Activated T-cell treated with anti-CD3 and anti-CD28 coated beads for 1 hour (primary cell): ENCODE measurements around the gene HIP1R.
"Not testable (repeated sequence)": the region's sequence is repeated elsewhere in the genome, so short reads cannot be mapped to it uniquely, and the experiment has no call there.

ENCODE experiments used
- DNase-seq: peaks from one replicate; pipeline ENCODE4 v3.0.0-alpha.2; 2020; ENCODE audit warnings: low read depth

HIP1R gene, protein sequence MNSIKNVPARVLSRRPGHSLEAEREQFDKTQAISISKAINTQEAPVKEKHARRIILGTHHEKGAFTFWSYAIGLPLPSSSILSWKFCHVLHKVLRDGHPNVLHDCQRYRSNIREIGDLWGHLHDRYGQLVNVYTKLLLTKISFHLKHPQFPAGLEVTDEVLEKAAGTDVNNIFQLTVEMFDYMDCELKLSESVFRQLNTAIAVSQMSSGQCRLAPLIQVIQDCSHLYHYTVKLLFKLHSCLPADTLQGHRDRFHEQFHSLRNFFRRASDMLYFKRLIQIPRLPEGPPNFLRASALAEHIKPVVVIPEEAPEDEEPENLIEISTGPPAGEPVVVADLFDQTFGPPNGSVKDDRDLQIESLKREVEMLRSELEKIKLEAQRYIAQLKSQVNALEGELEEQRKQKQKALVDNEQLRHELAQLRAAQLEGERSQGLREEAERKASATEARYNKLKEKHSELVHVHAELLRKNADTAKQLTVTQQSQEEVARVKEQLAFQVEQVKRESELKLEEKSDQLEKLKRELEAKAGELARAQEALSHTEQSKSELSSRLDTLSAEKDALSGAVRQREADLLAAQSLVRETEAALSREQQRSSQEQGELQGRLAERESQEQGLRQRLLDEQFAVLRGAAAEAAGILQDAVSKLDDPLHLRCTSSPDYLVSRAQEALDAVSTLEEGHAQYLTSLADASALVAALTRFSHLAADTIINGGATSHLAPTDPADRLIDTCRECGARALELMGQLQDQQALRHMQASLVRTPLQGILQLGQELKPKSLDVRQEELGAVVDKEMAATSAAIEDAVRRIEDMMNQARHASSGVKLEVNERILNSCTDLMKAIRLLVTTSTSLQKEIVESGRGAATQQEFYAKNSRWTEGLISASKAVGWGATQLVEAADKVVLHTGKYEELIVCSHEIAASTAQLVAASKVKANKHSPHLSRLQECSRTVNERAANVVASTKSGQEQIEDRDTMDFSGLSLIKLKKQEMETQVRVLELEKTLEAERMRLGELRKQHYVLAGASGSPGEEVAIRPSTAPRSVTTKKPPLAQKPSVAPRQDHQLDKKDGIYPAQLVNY

DNA sequence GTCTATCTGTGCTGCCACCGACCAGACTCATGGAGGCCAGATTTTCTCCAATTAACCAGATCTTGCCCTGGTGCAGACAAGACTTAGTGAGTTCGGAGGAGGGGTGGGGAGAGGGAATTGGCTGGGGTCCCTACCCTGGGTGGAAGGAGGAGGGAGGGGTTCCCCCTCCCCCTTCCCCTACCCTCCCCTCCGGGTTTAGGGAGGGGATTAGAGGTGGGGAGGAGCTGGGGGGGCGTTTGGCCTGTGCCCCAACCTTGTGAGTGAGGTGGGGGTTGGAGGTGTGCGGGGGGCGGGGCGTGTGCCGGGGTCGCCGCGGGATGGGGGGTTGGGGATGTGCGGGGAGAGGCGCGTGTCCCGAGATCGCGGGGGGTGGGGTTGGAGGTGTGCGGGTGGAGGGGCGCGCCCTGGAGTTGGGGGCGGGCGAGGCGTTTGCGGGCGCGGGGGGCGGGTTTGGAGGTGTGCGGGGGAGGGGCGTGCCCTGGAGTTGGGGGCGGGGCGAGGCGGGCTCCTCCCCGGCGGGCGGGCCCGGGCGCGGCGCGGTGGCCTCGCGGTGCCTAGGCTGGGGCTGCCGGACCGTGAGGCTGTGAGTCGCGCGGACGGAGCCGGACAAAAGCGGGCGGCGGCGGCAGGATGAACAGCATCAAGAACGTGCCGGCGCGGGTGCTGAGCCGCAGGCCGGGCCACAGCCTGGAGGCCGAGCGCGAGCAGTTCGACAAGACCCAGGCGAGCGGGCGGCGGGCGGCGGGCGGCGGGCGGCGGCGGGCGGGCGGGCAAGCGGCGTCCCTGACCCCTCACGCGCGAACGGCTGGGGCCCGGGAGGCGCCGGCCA lies at the start of gene HIP1R:
Gene HIP1R, plus strand, starts transcription at position 537 of the 829 bp plus-strand sequence. Its CDS starts 94 bp downstream, at position 631.
- DNase-seq = peak; percentile 60

DNA sequence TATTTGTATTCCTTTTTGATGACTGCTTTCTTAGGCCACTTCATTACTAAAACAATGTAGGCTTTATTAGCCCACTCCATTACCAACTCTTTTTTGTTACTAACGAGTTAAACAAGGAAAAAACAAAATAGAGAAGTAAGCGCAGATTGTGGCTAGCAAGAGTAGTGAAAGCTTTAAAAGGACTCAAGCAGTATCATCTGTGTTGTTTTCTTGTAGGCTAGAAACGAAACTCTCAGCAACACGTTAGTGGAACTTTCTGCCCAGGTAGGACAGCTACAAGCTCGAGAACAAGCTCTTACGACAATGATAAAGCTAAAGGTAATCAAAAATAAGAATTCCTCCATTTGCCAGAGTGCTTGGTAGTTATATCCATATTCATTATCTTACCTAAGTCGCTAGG lies 49.8 kb upstream of the HIP1R start:
- no peak for DNase-seq

DNA sequence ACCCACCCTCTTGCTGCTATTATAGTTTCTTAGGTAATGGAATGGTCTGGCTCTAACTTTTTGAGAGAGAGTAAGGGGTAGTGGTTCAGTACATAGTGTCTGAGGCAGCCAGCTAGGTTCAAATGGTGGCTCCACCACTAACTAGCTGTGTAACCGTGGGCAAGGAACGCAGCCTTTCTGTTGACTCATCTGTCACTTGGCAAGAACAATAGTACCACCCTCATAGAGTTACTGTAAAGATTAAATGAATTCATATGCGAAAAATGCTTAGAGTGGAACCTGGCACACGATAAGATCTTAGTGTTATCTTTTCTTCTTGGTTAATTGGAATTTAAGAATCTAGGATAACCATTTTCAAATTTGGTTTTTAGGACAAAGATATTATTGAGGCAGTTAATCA lies 46.9 kb upstream of the HIP1R start:
- no peak for DNase-seq

DNA sequence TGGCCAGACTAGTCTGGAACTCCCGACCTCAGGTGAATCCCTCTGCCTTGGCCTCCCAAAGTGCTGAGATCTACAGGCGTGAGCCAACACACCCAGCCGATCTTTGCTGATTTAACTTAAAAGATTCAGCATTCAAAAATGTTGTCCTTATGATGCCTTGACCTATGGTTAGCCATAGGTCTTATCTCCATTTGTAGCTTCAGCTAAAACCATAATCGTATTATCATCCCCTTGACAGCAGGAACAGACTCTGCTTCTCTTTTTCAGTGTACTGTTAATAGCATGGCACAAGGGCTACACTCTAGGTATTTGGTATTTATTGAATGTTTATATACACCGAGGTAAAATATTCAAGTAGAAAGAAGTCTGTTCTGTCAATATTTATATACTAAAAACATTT lies 45.6 kb upstream of the HIP1R start:
- no peak for DNase-seq

DNA sequence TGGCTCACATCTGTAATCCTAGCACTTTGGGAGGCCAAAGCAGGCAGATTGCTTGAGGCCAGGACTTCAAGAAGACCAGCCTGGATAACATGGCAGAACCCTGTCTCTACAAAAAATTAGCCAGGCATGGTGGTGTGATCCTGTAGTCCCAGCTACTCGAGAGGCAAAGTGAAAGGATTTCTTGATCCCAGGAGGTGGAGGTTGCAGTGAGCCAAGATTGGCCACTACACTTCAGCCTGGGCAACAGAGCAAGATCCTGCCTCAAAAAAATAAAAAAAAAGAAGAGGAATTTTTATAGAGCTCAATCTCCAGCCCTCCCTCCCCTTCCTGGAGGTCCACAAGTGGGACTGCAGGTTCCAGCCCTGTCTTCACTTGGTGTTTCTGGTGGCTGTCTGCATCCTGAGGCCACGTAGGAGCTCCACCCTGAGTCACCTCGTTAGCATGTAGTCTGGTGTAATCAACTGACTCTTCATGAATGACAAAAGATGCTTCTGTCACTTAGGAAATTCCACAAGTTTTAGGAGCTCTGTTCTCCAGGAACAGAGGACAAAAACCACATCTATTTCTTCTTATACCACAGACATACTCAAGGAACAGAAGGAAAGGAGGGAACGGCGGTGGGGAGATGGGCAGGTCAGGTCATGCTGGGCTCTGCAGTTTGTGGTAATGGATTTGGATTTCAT lies 44.7 kb upstream of the HIP1R start:
- DNase-seq = no peak

DNA sequence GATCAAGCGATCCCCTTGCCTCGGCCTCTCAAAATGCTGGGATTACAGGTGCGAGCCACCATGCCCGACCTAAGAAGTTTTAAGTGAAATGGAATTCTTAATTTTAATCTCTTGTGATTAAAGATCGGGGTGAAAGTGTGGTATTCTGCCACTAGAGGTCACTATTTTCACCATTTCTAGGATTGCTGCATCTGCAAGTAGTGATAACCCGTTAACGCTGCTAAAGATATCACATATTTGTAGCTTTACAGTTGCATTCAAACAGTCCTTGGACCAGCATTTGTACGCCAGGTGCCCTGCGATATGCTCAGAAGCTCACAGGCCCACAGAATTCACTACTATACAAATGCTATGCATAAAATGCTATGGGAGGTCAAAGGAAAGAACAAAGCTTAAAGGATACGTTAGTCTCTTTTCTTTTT lies 41.6 kb upstream of the HIP1R start:
- no peak for DNase-seq

DNA sequence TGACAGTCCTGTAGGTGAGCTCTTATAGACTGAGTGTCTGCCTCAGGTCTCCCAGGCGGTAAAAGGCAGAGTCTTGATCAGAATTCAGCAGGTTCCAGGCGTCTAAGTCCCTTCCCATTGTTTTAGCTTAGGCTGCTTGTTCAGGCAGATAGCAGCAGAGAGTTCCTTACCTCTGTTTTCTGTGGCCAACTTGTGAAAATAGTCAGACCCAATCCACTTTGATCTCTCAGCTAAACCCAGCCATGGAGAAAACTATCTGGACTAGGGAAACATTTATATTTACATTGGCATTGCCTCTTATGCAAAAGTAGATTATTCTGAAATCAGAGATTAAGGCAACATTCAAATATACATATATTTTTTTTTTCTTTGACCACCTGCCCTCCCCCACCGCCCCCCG lies 39.5 kb upstream of the HIP1R start:
- no peak for DNase-seq

DNA sequence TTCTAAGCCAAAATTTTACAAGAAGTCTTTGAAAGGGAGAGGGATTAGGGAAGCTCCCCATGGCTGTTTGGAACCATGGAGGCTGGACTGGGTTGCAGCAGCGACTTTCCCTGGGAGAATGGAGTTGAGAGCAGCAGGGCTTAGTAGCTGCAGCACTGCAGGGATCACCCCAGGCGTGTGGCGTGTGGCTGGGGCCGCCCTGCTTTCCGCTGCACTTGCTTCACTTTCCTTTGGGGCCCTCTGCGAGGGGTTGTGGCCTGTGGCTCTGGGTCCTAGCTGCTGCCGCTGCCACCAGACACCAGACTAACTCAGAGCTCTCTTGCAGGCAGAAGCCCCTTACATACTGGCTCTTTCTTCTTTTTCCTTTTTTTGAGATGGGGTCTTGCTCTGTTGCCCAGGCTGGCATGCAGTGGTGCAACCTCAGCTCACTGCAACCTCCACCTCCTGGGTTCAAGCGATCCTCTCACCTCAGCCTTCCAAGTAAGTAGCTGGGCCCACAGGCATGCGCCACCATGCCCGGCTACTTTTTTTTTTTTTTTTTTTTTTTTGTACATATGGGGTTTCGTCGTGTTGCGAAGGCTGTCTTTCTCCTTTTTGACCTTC lies 35.5 kb upstream of the HIP1R start:
- no peak for DNase-seq

DNA sequence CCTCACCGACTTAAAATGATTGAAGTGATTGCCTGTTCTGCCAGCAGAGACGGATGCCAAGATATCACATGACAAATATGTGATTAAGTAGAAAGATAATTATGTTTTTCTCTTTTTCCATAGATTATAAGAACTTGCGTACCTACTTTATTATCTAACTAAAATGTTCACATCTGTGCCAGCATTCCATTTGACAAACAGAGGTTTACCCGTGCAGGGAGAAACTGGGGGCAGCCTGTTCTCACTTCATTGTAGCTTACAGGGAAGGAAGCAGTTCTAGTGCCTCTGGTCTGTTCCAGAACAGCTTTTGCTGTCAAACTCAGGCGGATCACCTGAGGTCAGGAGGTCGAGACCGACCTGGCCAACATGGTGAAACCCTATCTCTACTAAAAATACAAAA lies 31.3 kb upstream of the HIP1R start:
- no peak for DNase-seq

DNA sequence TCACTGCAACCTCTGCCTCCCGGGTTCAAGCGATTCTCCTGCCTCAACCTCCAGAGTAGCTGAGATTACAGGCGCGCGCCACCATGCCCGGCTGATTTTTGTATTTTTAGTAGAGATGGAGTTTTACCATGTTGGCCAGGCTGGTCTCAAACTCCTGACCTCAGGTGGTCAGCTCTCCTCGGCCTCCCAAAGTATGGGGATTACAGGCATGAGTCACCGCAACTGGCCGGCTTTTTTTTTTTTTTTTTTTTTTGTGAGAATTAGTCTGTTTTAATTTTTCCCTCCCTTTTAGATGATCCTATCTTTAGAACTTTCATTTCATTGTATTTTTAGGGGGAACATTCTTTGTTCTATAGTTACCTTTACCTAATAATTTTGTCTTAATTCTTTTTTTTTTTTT lies 30.3 kb upstream of the HIP1R start:
- DNase-seq = not testable (repeated sequence)

DNA sequence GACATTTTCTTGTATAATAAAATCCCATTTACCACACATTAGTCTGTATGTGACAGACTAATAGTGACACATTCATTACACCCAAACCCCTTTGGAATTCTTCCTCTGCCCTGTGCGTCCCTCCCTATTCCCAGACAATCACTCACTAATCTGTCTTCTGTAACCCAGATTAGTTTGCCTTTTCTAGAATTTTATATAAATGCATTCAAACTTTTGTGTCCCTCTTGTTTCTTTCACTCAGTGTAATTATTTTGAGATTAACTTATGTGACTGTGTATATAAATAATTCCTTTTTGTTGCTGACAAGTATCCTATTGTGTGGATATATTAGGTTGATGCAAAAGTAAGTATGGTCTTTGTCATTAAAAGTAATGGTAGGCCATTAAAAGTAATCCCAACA lies 27.6 kb upstream of the HIP1R start:
- DNase-seq = no peak

DNA sequence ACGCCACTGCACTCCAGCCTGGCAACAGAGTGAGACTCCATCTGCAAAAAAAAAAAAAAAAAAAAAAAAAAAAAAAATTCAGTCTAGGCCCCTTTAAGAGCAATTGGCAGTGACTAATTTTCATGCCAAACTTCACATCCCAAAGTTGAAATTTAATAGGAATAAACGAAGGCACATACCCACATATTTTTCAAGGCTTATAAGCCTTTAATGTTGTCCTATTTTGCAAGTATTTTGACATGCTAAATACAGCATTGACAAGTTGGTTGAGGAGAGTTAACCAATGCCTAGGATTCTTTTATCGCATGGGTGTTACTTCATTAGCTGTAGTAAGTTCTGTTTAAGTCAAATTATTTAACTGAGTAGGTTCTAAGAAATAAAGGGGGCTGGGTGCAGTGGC lies 23.5 kb upstream of the HIP1R start:
- DNase-seq = no peak

DNA sequence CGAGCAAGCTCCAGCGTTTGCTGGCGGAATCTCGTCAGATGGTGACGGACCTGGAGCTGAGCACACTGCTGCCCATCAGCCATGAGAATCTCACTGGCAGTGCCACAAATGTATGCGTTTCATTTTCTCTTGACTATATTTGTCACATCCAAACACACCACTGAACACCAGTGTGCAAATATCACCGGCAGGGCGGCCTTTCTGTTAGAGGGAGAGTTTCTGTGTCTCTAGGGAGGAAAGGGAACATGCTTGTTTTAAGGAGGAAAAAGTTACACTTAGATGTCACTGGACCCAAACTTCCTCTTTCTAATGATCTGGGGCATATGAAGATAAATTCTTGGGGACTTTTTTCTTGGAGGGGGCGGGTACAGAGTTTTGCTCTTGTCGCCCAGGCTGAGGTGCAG lies 21.9 kb upstream of the HIP1R start:
- DNase-seq = no peak

DNA sequence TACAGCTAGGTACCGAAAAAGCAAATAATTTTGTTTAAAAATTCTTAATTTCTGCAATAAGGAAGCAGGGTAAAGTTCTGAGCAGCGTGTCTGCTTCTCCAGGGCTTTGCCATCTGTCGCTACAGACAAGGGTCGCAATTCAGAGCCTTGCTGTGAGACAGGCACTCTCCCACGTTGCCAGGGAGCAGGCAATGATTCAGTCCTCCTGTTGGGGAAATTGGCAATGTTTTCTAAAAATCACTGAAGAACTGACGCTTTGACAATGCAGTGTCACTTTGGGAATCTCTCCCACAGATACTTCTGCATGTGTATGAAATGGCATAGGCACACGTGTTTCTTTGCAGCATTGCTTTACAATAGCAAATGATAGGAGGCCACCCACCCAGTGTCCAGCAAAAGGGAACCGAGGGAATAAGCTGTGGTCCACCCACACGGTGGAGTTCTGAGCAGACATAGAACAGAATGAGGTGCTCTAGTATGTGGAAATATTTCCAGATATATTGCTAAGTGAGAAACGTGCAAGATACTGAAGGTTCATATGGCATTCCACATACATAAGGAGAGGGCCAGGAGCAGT lies 16.0 kb upstream of the HIP1R start:
- DNase-seq = no peak

DNA sequence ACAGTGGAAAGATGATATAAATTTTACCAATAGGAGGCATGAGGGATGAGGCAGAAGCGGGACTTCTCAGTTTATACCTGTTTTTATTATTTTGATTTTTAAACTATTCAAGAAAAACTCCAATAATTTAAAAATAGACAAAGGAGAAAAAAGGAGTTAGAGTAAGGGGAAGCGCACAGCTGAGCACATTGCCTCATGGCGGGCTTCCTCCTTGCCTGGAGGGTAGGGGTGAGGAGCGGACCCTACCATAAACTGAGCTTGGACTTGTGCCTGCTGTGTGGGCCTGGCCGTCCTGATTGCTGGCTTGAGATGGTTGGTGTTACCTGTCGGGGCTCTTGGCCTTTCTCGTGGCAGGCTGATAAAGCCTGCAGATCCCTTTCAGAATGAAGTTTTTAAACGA lies 15.1 kb upstream of the HIP1R start:
- DNase-seq = no peak

DNA sequence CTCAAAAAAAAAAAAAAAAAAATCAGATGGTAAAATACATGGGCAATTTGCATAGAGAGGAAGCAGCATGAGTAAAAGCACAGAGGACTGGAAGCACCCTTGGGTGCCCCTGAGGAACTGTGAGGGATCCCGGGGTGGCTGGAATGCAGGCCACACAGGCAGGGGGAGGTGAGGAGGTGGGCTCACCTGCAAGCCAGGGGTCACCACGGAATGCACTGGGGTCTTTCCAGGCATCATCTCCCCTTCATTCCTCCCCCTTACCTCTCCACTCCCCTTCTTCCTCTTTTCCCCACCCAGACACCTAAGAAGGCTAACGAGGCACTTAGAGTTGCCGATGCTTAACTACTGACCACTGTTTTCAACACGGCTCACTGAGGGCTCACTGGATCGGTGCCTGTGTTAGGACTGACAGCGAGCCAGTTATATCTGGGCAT lies 14.4 kb upstream of the HIP1R start:
- no peak for DNase-seq

DNA sequence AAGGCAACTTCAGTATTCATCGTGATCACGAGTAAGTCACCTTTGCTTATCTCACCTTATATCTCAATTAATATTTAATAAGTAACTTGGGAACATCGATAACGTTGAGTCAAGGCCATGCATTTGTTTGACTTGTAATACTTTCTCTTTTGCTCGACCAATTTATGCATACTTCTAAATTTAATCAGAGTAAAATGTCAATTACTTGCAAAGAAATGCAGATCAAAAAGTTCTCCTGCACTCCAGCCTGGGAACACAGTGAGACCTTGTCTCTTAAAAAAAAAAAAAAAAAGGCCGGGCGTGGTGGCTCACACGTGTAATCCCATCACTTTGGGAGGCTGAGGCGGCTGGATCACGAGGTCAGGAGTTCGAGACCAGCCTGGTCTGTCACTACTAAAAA lies 11.8 kb upstream of the HIP1R start:
- DNase-seq = no peak

DNA sequence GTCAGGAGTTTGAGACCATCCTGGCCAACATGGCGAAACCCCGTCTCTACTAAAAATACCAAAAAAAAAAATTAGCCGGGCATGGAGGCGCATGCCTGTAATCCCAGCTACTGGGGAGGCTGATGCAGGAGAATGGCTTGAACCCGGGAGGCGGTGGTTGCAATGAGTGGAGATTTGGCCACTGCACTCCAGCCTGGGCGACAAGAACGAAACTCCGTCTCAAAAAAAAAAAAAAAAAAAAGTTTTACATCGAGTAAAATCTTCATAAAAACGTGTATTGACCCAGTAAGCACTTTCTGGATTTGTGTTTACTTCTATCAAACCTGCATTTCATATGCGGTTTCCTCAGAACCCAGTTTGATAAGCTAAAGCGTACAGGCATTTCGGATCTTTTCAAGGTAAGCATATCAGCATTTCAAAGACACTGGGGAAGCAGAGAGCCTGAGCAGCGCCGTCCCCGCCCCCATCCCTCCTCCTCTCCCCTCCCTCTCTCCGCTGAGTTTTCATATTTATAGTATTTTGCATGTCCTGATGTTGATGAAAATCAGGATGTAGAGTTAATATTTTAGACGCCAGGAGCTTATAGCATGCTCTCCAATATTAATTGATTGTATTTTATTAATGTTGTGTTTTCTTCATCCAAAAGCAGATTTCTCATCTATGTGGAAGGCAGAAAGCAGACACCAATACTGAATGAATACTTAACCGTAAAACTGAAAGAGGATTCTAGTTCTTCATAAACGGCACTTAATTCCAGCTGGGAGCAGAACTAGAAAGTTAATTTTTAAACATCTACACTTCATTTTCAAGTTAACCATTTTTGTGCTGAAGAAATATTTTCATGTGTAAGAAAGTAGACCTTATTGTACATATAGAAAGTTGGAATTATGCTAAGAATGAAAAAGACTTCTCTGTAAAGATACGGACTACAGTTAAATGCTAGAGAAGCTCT lies 9.2 kb upstream of the HIP1R start:
- no peak for DNase-seq

DNA sequence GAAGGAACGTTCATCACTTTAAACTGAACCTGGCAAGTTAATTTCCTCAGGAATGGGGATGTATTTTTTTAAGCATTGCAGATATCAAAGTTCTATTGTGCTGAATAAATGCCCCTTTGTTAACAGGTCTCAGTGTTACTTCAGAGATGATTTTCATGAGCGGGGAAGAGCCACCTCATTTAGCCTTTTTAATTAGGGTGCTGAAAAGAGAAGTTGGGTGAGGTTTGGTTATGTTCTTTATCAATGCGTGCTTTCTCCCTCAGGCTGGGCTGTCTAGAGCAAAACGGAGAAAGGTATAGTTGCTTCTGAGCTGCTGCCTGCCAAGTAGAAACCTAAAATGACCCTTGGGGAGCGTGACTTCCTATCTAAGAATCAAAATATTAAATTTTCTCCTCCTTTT lies 8.0 kb upstream of the HIP1R start:
- no peak for DNase-seq
